GM18868 (cell line): ENCODE measurements around the gene EMC9.
"Not testable (repeated sequence)": the region's sequence is repeated elsewhere in the genome, so short reads cannot be mapped to it uniquely, and the experiment has no call there.

Experiments used
- ATAC-seq: cut with Tn5 transposase; IDR thresholded peaks from one replicate; pipeline ENCODE4 v1.9.1; 2021; ENCODE audit warnings: mild to moderate bottlenecking, moderate library complexity; ENCODE audit not compliant: unreplicated experiment

The EMC9 gene

DNA sequence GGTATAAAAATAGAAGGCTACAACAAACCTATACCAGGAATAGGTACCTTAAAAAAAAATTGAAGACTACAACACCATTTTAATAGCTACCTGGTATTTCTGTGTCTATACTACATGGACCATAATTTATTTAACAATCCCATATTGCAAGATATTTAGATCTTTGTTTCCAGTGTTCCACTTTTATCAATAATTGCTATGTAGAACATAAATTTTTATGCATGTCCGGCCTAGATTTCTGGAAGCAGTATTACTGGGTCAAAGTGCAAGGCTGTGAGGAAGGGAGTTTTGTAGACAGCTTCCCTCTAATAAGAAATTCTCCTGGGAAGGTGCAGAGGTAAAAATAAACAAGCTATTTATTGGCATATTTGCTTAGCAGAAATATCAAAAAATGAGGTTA lies 30.9 kb downstream of the EMC9 start:
- ATAC-seq: no peak

DNA sequence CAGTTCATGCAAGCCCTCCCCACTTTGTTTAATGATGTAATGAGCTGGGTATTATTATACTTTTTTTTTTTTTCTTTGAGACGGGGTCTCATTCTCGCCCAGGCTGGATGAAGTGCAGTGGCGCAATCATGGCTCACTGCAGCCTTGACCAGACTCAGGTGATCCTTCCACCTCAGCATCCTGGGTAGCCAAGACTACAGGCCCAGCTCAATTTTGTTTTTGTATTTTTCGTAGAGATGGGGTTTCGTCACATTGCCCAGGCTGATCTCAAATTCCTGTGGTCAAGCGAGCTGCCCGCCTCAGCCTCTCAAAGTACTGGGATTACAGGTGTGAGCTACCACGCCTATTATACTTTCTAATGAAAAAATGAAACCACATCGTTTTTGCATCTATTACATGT lies 31.3 kb downstream of the EMC9 start:
- ATAC-seq: no peak

DNA sequence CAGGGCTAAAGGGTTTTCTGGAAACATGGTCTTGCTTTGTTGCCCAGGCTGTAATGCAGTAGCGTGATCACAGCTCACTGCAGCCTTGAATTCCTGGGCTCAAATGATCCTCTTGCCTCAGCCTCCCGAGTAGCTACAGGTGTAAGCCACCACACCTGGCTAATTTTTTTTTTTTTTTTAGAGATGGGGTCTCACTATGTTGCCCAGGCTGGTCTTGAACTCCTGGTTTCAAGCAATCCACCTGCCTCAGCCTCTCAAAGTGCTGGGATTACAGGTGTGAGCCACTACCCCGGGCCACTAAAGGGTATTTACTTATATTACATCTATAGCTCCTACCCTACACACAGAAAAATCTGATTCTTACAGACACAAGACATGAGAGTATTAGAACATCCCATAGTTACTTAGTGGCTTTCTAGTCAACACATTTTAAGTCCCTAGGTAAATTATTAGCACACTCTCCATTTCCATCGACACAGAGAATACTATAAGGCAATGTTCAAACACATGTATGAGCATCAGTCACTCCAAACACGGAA lies 33.0 kb downstream of the EMC9 start:
- no peak for ATAC-seq

DNA sequence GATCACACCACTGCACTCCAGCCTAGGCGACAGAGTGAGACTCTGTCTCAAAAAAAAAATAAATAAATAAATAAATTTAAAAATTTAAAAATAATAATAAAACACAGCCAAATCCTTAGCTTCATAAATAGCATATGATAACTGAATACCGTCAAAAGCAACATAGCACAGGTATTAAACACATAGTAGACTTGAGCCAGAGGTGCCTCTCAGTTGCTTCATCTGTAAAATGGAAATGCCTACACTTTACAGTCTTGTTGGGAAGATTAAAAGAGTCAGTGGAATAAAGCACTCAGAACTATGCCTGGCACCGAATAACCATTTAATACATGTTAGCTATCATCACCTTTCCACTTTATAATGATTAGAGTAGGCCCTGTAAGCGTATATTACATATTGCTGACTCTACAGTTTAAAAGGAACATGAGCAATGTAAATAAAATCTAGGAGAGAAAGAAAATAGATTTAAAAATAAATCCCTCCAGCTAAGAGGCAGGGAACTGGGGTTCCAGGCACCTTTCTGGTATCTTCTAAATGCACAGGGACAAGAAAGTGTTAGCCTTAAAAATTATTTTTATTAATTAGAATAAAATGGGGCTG lies 34.6 kb downstream of the EMC9 start:
- ATAC-seq: no peak

DNA sequence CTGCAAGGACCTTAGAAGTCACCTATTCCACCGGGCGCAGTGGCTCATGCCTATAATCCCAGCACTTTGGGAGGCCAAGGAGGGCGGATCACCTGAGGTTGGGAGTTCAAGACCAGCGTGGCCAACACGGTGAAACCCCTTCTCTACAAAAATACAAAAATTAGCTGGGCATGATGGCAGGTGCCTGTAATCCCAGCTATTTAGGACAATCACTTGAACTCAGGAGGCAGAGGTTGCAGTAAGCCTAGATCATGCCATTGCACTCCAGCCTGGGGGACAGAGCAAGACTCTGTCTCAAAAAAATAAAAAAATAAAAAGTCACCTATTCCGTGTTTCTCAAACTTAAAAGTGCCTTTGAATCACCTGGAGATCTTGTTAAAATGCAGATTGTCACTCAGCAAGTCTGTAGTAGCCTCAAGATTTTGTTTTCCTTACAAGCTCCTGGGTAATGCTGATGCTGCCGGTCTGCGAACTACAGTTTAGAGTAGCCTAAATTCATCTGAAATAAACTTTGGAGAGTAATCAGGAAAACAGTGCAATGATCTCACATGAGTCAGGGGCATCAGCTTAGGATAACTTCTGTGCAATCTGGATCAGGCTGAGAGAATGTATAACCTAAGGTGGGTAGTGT lies 35.7 kb downstream of the EMC9 start:
- not testable (repeated sequence) for ATAC-seq

DNA sequence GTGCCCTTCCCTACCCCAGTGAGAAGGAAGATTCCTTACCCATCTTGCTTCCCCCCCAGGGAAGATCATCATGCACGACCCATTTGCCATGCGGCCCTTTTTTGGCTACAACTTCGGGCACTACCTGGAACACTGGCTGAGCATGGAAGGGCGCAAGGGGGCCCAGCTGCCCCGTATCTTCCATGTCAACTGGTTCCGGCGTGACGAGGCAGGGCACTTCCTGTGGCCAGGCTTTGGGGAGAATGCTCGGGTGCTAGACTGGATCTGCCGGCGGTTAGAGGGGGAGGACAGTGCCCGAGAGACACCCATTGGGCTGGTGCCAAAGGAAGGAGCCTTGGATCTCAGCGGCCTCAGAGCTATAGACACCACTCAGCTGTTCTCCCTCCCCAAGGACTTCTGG lies 37.9 kb downstream of the EMC9 start:
- ATAC-seq: no peak

DNA sequence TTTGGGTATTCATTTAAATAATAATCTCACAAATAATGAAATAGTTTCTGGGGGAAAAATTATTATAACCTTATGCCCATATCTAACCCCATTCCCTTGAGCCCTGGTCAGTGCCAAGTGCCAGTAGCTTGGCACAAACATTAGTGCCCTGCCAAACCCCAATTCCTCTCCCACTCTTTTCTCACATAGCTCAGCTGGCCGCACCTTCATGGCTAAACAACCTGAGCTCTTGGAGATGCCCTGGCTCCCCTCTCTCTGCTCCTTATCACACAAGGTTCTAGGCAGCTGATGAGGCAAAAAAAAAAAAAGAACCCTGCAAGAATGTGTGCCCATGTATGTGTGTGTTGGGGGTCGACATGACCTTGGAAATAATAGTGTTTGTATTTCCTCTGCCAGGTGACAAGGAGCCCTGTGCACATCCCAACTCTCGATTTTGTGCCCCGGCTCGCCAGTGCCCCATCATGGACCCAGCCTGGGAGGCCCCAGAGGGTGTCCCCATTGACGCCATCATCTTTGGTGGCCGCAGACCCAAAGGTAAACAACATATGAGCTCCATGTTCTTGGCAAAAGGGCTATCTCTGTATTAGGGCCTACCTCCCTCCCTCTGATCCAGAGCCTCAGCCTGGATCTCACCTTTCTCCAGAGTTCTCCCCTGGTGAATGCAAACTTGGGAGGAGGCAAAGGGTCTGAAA lies 38.9 kb downstream of the EMC9 start:
- no peak for ATAC-seq

DNA sequence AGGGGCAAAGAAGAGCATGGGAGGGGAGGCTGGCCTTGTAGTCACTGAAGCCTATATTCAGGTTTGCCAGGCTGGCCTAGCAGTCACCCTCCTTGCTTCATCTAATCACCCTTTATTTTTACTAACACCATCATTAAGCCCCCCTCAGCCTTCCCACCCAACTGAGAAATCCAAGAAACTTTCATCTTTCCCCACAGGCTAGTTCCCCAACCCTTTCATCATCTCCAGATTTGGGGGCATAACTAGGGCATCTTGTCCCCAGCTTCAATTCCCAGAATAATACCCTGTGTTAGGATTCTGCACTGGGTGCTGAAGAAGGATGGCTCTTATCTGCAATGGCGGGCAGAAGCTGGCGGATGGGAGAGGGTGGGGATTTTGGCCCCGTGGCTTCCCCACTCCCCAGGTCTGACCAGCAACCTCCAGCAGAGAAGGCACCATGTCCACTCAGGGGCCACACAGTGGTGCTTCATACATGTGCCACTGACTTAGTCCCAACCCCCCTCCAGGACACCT lies 40.4 kb downstream of the EMC9 start:
- no peak for ATAC-seq

DNA sequence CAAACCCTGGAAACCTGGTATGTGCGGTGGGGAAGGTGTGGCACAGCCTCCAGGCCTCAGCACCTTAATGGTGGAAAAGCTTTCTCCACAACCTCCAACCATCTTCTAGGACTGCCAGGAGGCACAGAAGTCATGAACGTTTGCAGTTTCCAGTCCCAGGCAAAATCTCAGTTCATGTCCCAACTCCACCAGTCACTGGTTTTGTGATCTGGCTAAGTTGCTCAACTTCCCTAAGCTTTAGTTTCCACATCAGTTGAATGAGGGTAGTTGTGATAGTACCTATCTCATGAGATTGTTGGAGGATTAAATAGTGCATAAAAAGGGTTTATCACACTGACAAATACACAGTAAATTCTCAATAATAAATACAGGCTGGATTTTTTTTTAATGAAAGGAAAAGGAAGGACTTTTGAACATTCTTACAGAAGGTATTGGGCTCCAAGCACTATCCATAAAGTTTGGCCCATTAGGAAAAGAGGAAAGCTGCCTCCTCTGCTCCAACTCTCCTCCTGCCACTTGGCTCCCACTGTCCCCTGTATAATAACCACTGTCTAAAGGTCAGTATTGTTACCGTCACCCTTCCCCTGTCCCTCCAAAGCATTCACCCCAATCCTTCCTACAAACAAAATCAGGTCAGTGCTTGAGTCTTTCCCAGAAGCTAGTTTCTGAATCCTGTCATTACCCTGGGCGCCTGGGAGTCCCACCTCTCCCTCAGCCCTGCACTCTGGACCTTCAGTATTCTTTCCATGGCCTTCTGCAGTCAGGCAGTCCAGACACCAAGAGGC lies 41.0 kb downstream of the EMC9 start:
- ATAC-seq: no peak

DNA sequence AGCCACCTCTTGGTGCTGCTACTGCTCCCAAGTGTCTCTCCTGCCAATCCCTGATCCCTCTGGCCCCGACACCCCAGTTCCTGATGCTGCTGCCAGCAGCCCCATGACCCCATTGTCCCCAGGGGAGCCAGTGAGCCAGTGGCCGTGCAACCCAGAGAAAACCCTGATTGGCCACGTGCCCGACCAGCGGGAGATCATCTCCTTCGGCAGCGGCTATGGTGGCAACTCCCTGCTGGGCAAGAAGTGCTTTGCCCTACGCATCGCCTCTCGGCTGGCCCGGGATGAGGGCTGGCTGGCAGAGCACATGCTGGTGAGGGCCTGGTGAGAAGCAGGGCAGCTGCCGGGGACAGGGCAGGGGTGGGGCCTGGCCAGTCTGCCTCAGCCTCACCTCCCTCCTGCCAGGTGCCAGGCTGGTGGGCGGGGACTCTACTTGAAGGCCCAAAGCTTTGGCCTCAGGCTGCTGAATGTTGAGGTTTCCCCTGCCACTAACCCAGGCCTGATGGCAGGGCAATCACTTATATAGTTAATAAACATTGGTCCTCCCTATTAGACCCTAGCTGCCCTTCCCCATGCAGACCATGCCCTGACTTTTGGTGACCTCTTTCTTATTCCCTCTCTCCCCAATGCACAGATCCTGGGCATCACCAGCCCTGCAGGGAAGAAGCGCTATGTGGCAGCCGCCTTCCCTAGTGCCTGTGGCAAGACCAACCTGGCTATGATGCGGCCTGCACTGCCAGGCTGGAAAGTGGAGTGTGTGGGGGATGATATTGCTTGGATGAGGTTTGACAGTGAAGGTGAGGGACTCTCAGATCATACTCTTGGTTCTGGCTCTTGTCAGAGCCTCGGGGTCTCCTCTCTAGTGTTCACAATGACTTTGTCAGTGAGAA lies 42.2 kb downstream of the EMC9 start:
- ATAC-seq: no peak

DNA sequence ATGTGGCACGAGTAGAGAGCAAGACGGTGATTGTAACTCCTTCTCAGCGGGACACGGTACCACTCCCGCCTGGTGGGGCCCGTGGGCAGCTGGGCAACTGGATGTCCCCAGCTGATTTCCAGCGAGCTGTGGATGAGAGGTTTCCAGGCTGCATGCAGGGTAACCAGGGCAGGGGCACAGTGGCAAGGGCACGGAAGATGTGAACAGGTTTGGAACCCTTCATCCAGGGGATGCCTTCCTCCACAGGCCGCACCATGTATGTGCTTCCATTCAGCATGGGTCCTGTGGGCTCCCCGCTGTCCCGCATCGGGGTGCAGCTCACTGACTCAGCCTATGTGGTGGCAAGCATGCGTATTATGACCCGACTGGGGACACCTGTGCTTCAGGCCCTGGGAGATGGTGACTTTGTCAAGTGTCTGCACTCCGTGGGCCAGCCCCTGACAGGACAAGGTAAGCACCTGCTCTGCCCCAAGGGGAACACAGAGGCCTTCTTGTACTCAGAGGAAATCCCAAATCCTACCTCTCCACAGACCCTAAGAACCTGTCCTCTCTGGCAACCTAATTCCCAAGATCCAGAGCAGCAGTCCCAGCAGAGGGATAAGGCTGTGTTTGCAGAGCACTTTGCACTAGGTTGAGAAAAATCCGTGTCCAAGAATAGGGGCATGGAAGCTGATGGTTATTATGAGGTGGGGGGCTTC lies 43.0 kb downstream of the EMC9 start:
- no peak for ATAC-seq

DNA sequence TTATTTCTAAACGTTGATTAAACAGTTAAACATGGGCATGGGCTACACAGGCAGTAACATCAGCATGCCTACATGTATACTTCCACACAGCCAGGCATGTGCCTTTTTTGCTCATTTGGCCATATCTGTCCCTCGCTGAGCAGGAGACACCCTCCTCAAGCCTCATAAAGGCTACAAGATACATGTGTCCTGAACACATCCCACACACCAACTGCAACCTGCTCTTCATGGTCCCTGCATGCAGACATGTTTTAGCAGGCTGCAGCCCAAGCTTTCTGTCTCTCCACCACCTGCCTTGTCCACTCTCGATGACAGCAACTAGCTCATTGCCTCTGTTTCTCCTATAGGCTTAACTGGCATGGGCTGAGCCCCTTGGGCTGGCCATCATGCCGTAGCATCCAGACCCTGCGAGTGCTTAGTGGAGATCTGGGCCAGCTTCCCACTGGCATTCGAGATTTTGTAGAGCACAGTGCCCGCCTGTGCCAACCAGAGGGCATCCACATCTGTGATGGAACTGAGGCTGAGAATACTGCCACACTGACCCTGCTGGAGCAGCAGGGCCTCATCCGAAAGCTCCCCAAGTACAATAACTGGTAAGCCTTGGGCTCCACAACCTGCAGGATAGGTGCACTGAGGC lies 44.7 kb downstream of the EMC9 start:
- ATAC-seq: no peak

DNA sequence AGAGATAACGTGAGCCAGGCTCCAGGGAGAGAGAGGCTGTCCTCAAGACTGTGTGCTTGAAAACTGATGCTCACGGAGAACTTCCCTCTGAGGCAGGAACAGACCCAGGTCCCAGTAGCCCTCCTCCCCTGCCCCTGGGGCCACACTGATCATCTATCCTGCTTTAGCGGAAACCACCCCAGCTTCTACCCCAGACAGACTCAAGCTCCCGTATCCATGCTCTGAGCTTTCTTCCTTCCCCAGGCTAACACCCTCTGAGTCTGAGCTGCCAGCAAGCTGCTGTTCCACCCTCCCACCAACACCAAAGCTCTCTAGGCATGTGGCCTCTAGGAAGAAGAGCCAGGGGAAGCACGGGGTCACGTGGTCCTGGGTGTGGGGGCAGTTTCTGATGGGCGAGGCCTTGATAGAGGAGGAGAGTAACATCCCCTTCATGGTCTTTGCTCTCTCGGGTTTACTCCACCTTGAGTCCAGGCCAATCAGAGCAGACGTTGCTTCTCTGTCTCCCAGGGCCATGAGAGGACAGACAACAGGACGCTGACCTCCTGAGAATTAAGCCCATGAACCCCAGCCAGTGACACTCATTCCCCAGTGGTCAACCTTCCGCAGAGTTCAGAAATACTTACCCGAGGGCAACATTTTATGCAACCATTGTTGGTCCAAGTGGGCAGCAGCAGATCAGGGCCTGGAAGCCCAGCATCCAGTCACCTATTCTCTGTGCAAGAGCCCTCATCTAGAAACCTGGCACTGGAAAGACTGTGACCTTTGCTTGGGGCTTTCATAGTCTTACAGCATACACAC lies 45.9 kb downstream of the EMC9 start:
- peak; percentile 78 for ATAC-seq

DNA sequence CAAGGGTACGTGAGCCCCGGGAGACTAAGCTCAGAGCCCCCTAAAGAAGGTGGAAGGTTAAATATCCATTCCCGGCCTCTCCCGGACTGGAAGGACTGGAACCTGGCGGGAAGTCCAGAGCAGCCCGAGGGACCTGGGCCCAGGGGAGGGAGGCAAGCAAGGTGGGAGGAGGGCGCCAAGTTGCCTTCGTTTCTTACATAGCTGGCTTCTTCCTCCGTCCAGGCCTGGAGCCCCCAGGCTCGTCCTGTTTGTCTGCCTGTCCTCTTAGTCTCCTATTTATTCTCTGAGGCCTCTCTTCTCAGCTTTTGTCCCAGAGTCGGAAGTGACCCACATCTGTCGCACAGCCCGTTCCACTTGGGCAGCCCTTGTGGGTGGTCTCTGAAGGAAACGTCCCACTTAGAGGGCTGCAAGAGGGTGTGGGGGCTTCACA lies 46.5 kb downstream of the EMC9 start:
- no peak for ATAC-seq

DNA sequence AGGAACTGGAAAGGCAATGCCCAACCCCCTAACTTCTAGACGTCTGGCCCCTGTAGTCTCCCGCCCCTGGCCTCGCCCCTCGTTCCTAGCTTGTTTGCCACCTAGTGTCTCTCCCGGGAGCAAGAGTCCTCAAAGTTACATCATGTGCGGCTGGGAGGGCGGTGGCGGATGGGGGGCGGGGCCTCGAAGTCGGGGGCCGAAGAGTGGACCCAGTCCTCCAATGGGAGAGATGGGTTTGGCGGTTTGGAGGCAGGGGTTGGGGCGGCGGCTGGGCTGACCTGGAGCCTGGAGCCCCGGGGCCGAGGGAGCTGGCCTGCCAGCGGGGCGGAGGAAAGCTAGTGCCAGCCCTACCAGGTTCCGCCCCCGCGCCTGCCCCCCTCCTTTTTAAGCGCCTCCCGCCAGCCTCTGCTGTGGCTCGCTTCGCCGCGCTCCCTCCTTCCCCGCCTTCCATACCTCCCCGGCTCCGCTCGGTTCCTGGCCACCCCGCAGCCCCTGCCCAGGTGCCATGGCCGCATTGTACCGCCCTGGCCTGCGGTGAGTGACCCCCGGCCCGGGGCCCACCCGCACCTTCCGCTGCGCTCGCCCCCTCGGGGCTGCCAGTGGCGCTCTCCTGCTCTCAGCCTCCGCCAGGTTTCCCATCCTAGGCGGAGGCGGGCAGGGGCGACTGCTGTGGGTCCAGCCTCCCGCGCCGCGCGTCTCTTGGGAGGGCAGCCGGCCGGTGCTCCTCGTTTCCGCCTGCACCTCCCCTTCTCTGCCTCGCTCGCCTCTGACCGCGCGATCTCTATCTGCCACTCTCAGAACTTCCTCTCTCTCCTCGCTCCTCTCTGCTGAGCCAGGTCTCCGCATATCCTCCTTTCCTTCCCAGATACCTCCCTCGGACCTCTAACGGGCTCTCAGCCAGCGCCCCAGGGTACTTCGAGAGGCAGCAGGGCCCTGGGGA lies 47.2 kb downstream of the EMC9 start, which contains the start of gene PCK2:
Gene PCK2, plus strand, starts transcription at position 411 of the 940 bp plus-strand sequence. Its CDS starts 95 bp downstream, at position 506.
- peak; percentile 53 for ATAC-seq

DNA sequence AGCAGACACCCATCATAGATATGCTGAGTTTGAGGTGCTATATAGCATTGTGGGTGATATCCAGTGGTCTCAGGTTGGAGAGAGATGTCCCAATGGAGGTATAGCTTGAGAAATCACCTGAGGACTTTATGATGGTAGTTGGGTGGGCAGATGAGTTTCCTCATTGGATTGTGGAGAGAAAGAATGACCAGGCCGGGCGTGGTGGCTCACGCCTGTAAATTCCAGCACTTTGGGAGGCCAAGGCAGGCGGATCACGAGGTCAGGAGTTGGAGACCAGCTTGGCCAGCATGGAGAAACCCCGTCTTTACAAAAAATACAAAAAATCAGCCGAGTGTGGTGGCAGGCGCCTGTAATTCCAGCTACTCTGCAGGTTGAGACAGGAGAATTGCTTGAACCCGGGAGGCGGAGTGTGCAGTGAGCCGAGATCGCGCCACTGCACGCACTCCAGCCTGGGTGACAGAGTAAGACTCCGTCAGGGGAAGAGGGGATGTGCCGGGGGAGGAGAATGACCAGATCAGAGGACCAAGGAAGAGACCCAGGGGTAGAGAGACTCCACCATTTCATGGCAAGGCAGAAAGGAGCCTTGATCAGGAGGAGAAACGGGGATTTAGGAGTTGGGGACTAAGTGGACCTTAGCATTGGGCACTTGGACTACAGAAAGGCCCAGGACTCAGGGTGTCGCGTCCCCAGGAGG lies 48.0 kb downstream of the EMC9 start:
- no peak for ATAC-seq
